Neutrophil (primary cell): ENCODE measurements around the gene GPR65.

Experiments used
- H3K27ac ChIP-seq: fragments of 200-600 bp; sonication (generic); 2 replicates; pipeline ENCODE4 v1.5.1; 2016; ENCODE audit warnings: mild to moderate bottlenecking, moderate library complexity
- H3K27me3 ChIP-seq: fragments of 200-600 bp; sonication (generic); 2 replicates; pipeline ENCODE4 v1.6.0; 2016; ENCODE audit warnings: mild to moderate bottlenecking
- H3K36me3 ChIP-seq: fragments of 200-600 bp; sonication (generic); 2 replicates; pipeline ENCODE4 v1.5.1; 2017
- H3K4me1 ChIP-seq, 2 experiments: fragments of 200-600 bp in 1 of 2; sonication (generic) in 1 of 2; 1 replicate in 1 of 2; 2 replicates in 1 of 2; pipeline versions ENCODE4 v1.5.1 to v1.6.1; 2013 to 2016; ENCODE audit warnings: low read depth in 1 of 2, low read length in 1 of 2, mild to moderate bottlenecking in 1 of 2, moderate library complexity in 1 of 2; ENCODE audit not compliant: control insufficient read depth in 1 of 2, insufficient read depth in 1 of 2
- H3K4me3 ChIP-seq, 2 experiments: fragments of 200-600 bp in 1 of 2; sonication (generic) in 1 of 2; 1 replicate in 1 of 2; 2 replicates in 1 of 2; pipeline ENCODE4 v1.5.1; 2013 to 2016; ENCODE audit warnings: low read depth in 1 of 2, low read length in 1 of 2, mild to moderate bottlenecking in 1 of 2, moderate library complexity in 1 of 2
- H3K9me3 ChIP-seq: fragments of 200-600 bp; sonication (generic); 2 replicates; pipeline ENCODE4 v1.5.1; 2016
- CTCF ChIP-seq: fragments of 200-600 bp; sonication (generic); IDR thresholded peaks from 2 replicates; pipeline ENCODE4 v1.5.1; 2016; ENCODE audit warnings: antibody characterized with exemption

Gene GPR65

GRCh38 chr14:88005050-88005481, at the start of gene GPR65:
GPR65 (plus strand) TSS chr14:88005135; CDS start chr14:88010848, 5,713 bp downstream.
- Histone ChIP-seq H3K27ac (peak within 1 kb of the TSS; percentile 96), H3K9me3 (no peaks in the 10 kb centered on the region), H3K27me3 (no peaks in the 10 kb centered on the region), H3K4me1 (peaks cover 79 to 92% of the 10 kb centered on the region in 2 experiments), H3K36me3 (peaks cover 2% of the 10 kb centered on the region), H3K4me3 (peak within 1 kb of the TSS; percentile 50 to 65)
- no peak for TF ChIP-seq CTCF

GRCh38 chr14:87955501-87955900, 49.4 kb upstream of the GPR65 start:
- Histone ChIP-seq H3K27me3 (no peaks in the 10 kb centered on the region), H3K36me3 (peaks cover 28% of the 10 kb centered on the region), H3K4me1 (peaks cover 14 to 22% of the 10 kb centered on the region in 2 experiments), H3K27ac (no peak overlapping the region), H3K4me3 (no peak overlapping the region), H3K9me3 (no peaks in the 10 kb centered on the region)
- no peak for TF ChIP-seq CTCF

- Histone ChIP-seq H3K36me3 (peaks cover 53% of the 10 kb centered on the region), H3K27ac (no peak overlapping the region), H3K4me1 (no peaks in the 10 kb centered on the region), H3K9me3 (no peaks in the 10 kb centered on the region), H3K27me3 (no peaks in the 10 kb centered on the region), H3K4me3 (no peak overlapping the region)
- TF ChIP-seq CTCF, result no peak
Measured at GRCh38 chr14:87960013-87960787, 44.7 kb upstream of the GPR65 start.

- H3K9me3 ChIP-seq, result no peaks in the 10 kb centered on the region
- no peaks in the 10 kb centered on the region for H3K4me1 ChIP-seq
- TF ChIP-seq CTCF, result no peak
- no peaks in the 10 kb centered on the region for H3K27me3 ChIP-seq
- no peak overlapping the region for H3K4me3 ChIP-seq
- H3K27ac ChIP-seq, result no peak overlapping the region
- H3K36me3 ChIP-seq, result peaks cover 62% of the 10 kb centered on the region
Measured at GRCh38 chr14:87961246-87961645, 43.7 kb upstream of the GPR65 start.

- Histone ChIP-seq H3K4me3 (no peak overlapping the region), H3K36me3 (peaks cover 70% of the 10 kb centered on the region), H3K27me3 (no peaks in the 10 kb centered on the region), H3K27ac (no peak overlapping the region), H3K4me1 (no peaks in the 10 kb centered on the region), H3K9me3 (no peaks in the 10 kb centered on the region)
- TF ChIP-seq CTCF, result no peak
Measured at GRCh38 chr14:87966816-87967215, 38.1 kb upstream of the GPR65 start.
